SU-DHL-6 (cell line): ENCODE data around the gene NAA35.

Experiments used
- CTCF ChIP-seq: fragments of 200-600 bp; sonication (generic); IDR thresholded peaks from one replicate; pipeline ENCODE4 v1.5.1; 2017; ENCODE audit warnings: antibody characterized with exemption, mild to moderate bottlenecking, low read length, moderate library complexity; ENCODE audit not compliant: insufficient read depth, poor library complexity, severe bottlenecking
- EZH2phosphoT487 ChIP-seq: fragments of 200-600 bp; sonication (generic), shearing (Covaris generic); conservative IDR thresholded peaks from 2 replicates; pipeline ENCODE4 v1.6.1; 2018; ENCODE audit warnings: mild to moderate bottlenecking, antibody characterized with exemption, low read length, moderate library complexity, mixed read lengths

GRCh38 chr9:85943757-85944430 is 2.9 kb downstream of the NAA35 start:
- no peak for TF ChIP-seq CTCF
- TF ChIP-seq EZH2phosphoT487, result no peak
